ENCODE data around the gene FAAH. TPM values are rescaled to one million over a fixed set of nuclear protein-coding genes. Genes with fewer than 3 reads are reported as not detected.

Gene FAAH
- total RNA-seq, 1 donor from 2014 or later: 6.4 TPM

GRCh38 chr1:46413596-46413985 lies 19.5 kb downstream of the FAAH start:
- ATAC-seq (ENCODE audit: low read depth) (peak; percentile 34), DNase-seq (no peak)
- ChIA-PET POLR2A (no interaction called here), CTCF (no interaction called here)
- no peaks in the 10 kb centered on the region for H3K27me3 Mint-ChIP-seq
- intact Hi-C loops (cut with micrococcal nuclease): no loop called here
- no peak overlapping the region for H3K4me3 Mint-ChIP-seq
- H3K4me1 Mint-ChIP-seq: no peaks in the 10 kb centered on the region
- no peak for TF ChIP-seq CTCF (IDR thresholded peaks at IDR 0.05)
- H3K27ac Mint-ChIP-seq: no peak overlapping the region
- H3K36me3 Mint-ChIP-seq (ENCODE audit: low read depth): no peaks in the 10 kb centered on the region
- no peaks in the 10 kb centered on the region for H3K9me3 Mint-ChIP-seq

- ChIA-PET POLR2A (no interaction called here), CTCF (interaction anchor here (1.1 kb wide), 1 partner anchor 12 kb away, joined by 3 read pairs; no protein-coding TSS in a partner anchor)
- no peak overlapping the region for H3K27ac Mint-ChIP-seq
- no peak overlapping the region for H3K4me3 Mint-ChIP-seq
- DNase-seq: no peak
- TF ChIP-seq CTCF (IDR thresholded peaks at IDR 0.05): no peak
- no peaks in the 10 kb centered on the region for H3K36me3 Mint-ChIP-seq (ENCODE audit: low read depth)
- intact Hi-C loops (cut with micrococcal nuclease): no loop called here
- no peak for ATAC-seq (ENCODE audit: low read depth)
- no peaks in the 10 kb centered on the region for H3K9me3 Mint-ChIP-seq
- H3K4me1 Mint-ChIP-seq: no peaks in the 10 kb centered on the region
- peaks cover 6% of the 10 kb centered on the region for H3K27me3 Mint-ChIP-seq
Observed at GRCh38 chr1:46415514-46415913, 21.4 kb downstream of the FAAH start.

GRCh38 chr1:46418976-46419375 lies 24.9 kb downstream of the FAAH start:
- no peak overlapping the region for H3K27ac Mint-ChIP-seq
- no peak overlapping the region for H3K4me3 Mint-ChIP-seq
- no peaks in the 10 kb centered on the region for H3K9me3 Mint-ChIP-seq
- TF ChIP-seq CTCF (IDR thresholded peaks at IDR 0.05): no peak
- H3K36me3 Mint-ChIP-seq (ENCODE audit: low read depth): no peaks in the 10 kb centered on the region
- intact Hi-C loops (cut with micrococcal nuclease): no loop called here
- ATAC-seq (ENCODE audit: low read depth) (no peak), DNase-seq (no peak)
- H3K27me3 Mint-ChIP-seq: peaks cover 20% of the 10 kb centered on the region
- ChIA-PET POLR2A (no interaction called here), CTCF (no interaction called here)
- H3K4me1 Mint-ChIP-seq: no peaks in the 10 kb centered on the region

- no peak for TF ChIP-seq CTCF (IDR thresholded peaks at IDR 0.05)
- intact Hi-C loops (cut with micrococcal nuclease): no loop called here
- Mint-ChIP-seq H3K27me3 (peaks cover 24% of the 10 kb centered on the region), H3K27ac (no peak overlapping the region), H3K4me3 (no peak overlapping the region), H3K4me1 (no peaks in the 10 kb centered on the region), H3K9me3 (no peaks in the 10 kb centered on the region), H3K36me3 (ENCODE audit: low read depth) (no peaks in the 10 kb centered on the region)
- CTCF ChIA-PET: interaction anchor here (1.6 kb wide), 1 partner anchor 11 kb away, joined by 4 read pairs; no protein-coding TSS in a partner anchor
- ATAC-seq (ENCODE audit: low read depth) (no peak), DNase-seq (no peak)
- POLR2A ChIA-PET: no interaction called here
Observed at GRCh38 chr1:46420533-46420915, 26.4 kb downstream of the FAAH start.

GRCh38 chr1:46421739-46422138 lies 27.6 kb downstream of the FAAH start:
- H3K4me3 Mint-ChIP-seq: no peak overlapping the region

More at GRCh38 chr1:46421739-46422138, 27.6 kb downstream of the FAAH start:
- Mint-ChIP-seq H3K4me1 (no peaks in the 10 kb centered on the region), H3K36me3 (ENCODE audit: low read depth) (no peaks in the 10 kb centered on the region), H3K9me3 (no peaks in the 10 kb centered on the region), H3K27me3 (peaks cover 24% of the 10 kb centered on the region), H3K27ac (no peak overlapping the region)
- no peak for ATAC-seq (ENCODE audit: low read depth)
- intact Hi-C loops (cut with micrococcal nuclease): no loop called here
- no peak for DNase-seq
- CTCF ChIA-PET: interaction anchor here (1.6 kb wide), 1 partner anchor 13 kb away, joined by 4 read pairs; no protein-coding TSS in a partner anchor
- TF ChIP-seq CTCF (IDR thresholded peaks at IDR 0.05): no peak
- POLR2A ChIA-PET: no interaction called here

All from activated B cell treated with CpG ODN at 0.5 μM for 24 hours (primary cell).